ENCODE results near the gene GFER.
"Not testable (repeated sequence)": the region's sequence is repeated elsewhere in the genome, so short reads cannot be mapped to it uniquely, and the experiment has no call there.

Gene GFER

GRCh38 chr16:1983544-1984346 is at the start of gene GFER:
Gene GFER, plus strand, starts transcription at chr16:1984193. Its CDS starts 26 bp downstream, at chr16:1984219.
- Mint-ChIP-seq H3K27ac (peak within 1 kb of the TSS; percentile 0), H3K27me3 (ENCODE audit: low read depth) (peaks cover 35% of the 10 kb centered on the region)

GRCh38 chr16:1936945-1937479 is 47.0 kb upstream of the GFER start:
- no peaks in the 10 kb centered on the region for H3K27me3 Mint-ChIP-seq (ENCODE audit: low read depth)
- H3K4me1 Mint-ChIP-seq (ENCODE audit: low read depth) = peaks cover 9% of the 10 kb centered on the region
- no peaks in the 10 kb centered on the region for H3K9me3 Mint-ChIP-seq
- no peak overlapping the region for H3K27ac Mint-ChIP-seq
- no peak overlapping the region for H3K4me3 Mint-ChIP-seq
- H3K36me3 Mint-ChIP-seq (ENCODE audit: low read depth) = peaks cover 7% of the 10 kb centered on the region

More at GRCh38 chr16:1983544-1984346, at the start of gene GFER:
- no peaks in the 10 kb centered on the region for H3K9me3 Mint-ChIP-seq
- H3K4me1 Mint-ChIP-seq (ENCODE audit: low read depth) = peaks cover 19% of the 10 kb centered on the region
- peaks cover 8% of the 10 kb centered on the region for H3K36me3 Mint-ChIP-seq (ENCODE audit: low read depth)
- H3K4me3 Mint-ChIP-seq = peak within 1 kb of the TSS; percentile 80

- Mint-ChIP-seq H3K4me1 (ENCODE audit: low read depth) (peaks cover 11% of the 10 kb centered on the region), H3K27me3 (ENCODE audit: low read depth) (no peaks in the 10 kb centered on the region), H3K9me3 (no peaks in the 10 kb centered on the region), H3K4me3 (no peak overlapping the region), H3K27ac (no peak overlapping the region), H3K36me3 (ENCODE audit: low read depth) (peaks cover 7% of the 10 kb centered on the region)
These were observed 45.7 kb upstream of the GFER start for GRCh38 chr16:1938316-1938715.

- peaks cover 7% of the 10 kb centered on the region for H3K36me3 Mint-ChIP-seq (ENCODE audit: low read depth)
- no peak overlapping the region for H3K4me3 Mint-ChIP-seq
- H3K27me3 Mint-ChIP-seq (ENCODE audit: low read depth) = no peaks in the 10 kb centered on the region
- H3K27ac Mint-ChIP-seq = no peak overlapping the region
- no peaks in the 10 kb centered on the region for H3K9me3 Mint-ChIP-seq
- peaks cover 14% of the 10 kb centered on the region for H3K4me1 Mint-ChIP-seq (ENCODE audit: low read depth)
These were observed 45.1 kb upstream of the GFER start for GRCh38 chr16:1938910-1939309.

- not testable (repeated sequence) for H3K36me3 Mint-ChIP-seq (ENCODE audit: low read depth); H3K27me3 Mint-ChIP-seq (ENCODE audit: low read depth); H3K9me3 Mint-ChIP-seq; H3K4me3 Mint-ChIP-seq; H3K27ac Mint-ChIP-seq
- peaks cover 17% of the 10 kb centered on the region for H3K4me1 Mint-ChIP-seq (ENCODE audit: low read depth)
These were observed 44.2 kb upstream of the GFER start for GRCh38 chr16:1939833-1940232.

GRCh38 chr16:1940273-1941161 is 43.5 kb upstream of the GFER start:
- peaks cover 17% of the 10 kb centered on the region for H3K4me1 Mint-ChIP-seq (ENCODE audit: low read depth)
- no peak overlapping the region for H3K4me3 Mint-ChIP-seq
- H3K27me3 Mint-ChIP-seq (ENCODE audit: low read depth) = no peaks in the 10 kb centered on the region
- no peak overlapping the region for H3K27ac Mint-ChIP-seq
- no peaks in the 10 kb centered on the region for H3K9me3 Mint-ChIP-seq
- peaks cover 7% of the 10 kb centered on the region for H3K36me3 Mint-ChIP-seq (ENCODE audit: low read depth)

- Mint-ChIP-seq H3K4me3 (peak overlapping the region; percentile 84), H3K9me3 (no peaks in the 10 kb centered on the region), H3K27me3 (ENCODE audit: low read depth) (no peaks in the 10 kb centered on the region), H3K36me3 (ENCODE audit: low read depth) (peaks cover 7% of the 10 kb centered on the region), H3K4me1 (ENCODE audit: low read depth) (peaks cover 17% of the 10 kb centered on the region), H3K27ac (no peak overlapping the region)
These were observed 42.6 kb upstream of the GFER start for GRCh38 chr16:1941162-1942046.

GRCh38 chr16:1942047-1942809 is 41.8 kb upstream of the GFER start:
- Mint-ChIP-seq H3K4me3 (peak overlapping the region; percentile 84), H3K27me3 (ENCODE audit: low read depth) (no peaks in the 10 kb centered on the region), H3K9me3 (no peaks in the 10 kb centered on the region), H3K27ac (peak overlapping the region; percentile 80), H3K36me3 (ENCODE audit: low read depth) (peaks cover 7% of the 10 kb centered on the region), H3K4me1 (ENCODE audit: low read depth) (peaks cover 17% of the 10 kb centered on the region)

- Mint-ChIP-seq H3K4me1 (ENCODE audit: low read depth) (peaks cover 17% of the 10 kb centered on the region), H3K9me3 (no peaks in the 10 kb centered on the region)
These were observed 40.9 kb upstream of the GFER start, which contains the start of gene MSRB1 for GRCh38 chr16:1942810-1943726. Gene MSRB1, minus strand, starts transcription at chr16:1943199. Its CDS starts 43 bp downstream, at chr16:1943156.

GRCh38 chr16:1944612-1945199 is 39.3 kb upstream of the GFER start:
- Mint-ChIP-seq H3K27ac (peak overlapping the region; percentile 80), H3K9me3 (no peaks in the 10 kb centered on the region)

More at GRCh38 chr16:1942810-1943726, 40.9 kb upstream of the GFER start, which contains the start of gene MSRB1:
- H3K4me3 Mint-ChIP-seq = peak within 1 kb of the TSS; percentile 84
- peak within 1 kb of the TSS; percentile 80 for H3K27ac Mint-ChIP-seq
- no peaks in the 10 kb centered on the region for H3K27me3 Mint-ChIP-seq (ENCODE audit: low read depth)
- H3K36me3 Mint-ChIP-seq (ENCODE audit: low read depth) = peaks cover 5% of the 10 kb centered on the region

GRCh38 chr16:1945559-1946391 is 38.2 kb upstream of the GFER start:
- no peaks in the 10 kb centered on the region for H3K9me3 Mint-ChIP-seq
- no peak overlapping the region for H3K4me3 Mint-ChIP-seq
- peaks cover 17% of the 10 kb centered on the region for H3K4me1 Mint-ChIP-seq (ENCODE audit: low read depth)
- H3K36me3 Mint-ChIP-seq (ENCODE audit: low read depth) = peaks cover 1% of the 10 kb centered on the region
- no peaks in the 10 kb centered on the region for H3K27me3 Mint-ChIP-seq (ENCODE audit: low read depth)
- no peak overlapping the region for H3K27ac Mint-ChIP-seq

More at GRCh38 chr16:1944612-1945199, 39.3 kb upstream of the GFER start:
- H3K4me3 Mint-ChIP-seq = peak overlapping the region; percentile 84
- H3K4me1 Mint-ChIP-seq (ENCODE audit: low read depth) = peaks cover 17% of the 10 kb centered on the region
- no peaks in the 10 kb centered on the region for H3K27me3 Mint-ChIP-seq (ENCODE audit: low read depth)
- peaks cover 1% of the 10 kb centered on the region for H3K36me3 Mint-ChIP-seq (ENCODE audit: low read depth)
